Astrocyte (in vitro differentiated cells and primary cell): ENCODE results near the gene RGS19. TPM values are rescaled to one million over a fixed set of nuclear protein-coding genes. Genes with fewer than 3 reads are reported as not detected.

ENCODE experiments used
- DNase-seq: peaks from one replicate; pipeline ENCODE4 v3.0.0-alpha.2; 2010; ENCODE audit warnings: low read depth
- FAIRE-seq: peaks from 2 replicates; lab custom pipeline; 2011; peaks lifted over from hg19 to GRCh38; lab: Jason Lieb, UNC
- H2AFZ ChIP-seq: 2 replicates; pipeline ENCODE4 v1.6.0; 2012; ENCODE audit warnings: low read depth, low read length, inconsistent platforms
- H3K27ac ChIP-seq: 2 replicates; pipeline ENCODE4 v1.5.1; 2011; ENCODE audit warnings: low read depth, low read length, inconsistent platforms
- H3K27me3 ChIP-seq: 2 replicates; pipeline ENCODE4 v1.6.0; 2011; ENCODE audit warnings: low read length, inconsistent platforms; ENCODE audit not compliant: insufficient read depth
- H3K36me3 ChIP-seq: 2 replicates; pipeline ENCODE4 v1.5.1; 2011; ENCODE audit warnings: low read length, inconsistent platforms; ENCODE audit not compliant: insufficient read depth
- H3K4me1 ChIP-seq: 2 replicates; pipeline ENCODE4 v1.5.1; 2011; ENCODE audit warnings: low read length, inconsistent platforms; ENCODE audit not compliant: insufficient read depth
- H3K4me2 ChIP-seq: 2 replicates; pipeline ENCODE4 v1.6.0; 2012; ENCODE audit warnings: low read length, inconsistent platforms
- H3K4me3 ChIP-seq: 2 replicates; pipeline ENCODE4 v1.5.1; 2011; ENCODE audit warnings: low read depth, mild to moderate bottlenecking, low read length, inconsistent platforms; ENCODE audit not compliant: insufficient read depth
- H3K79me2 ChIP-seq: 2 replicates; pipeline ENCODE4 v1.6.0; 2012; ENCODE audit warnings: mild to moderate bottlenecking, low read length, inconsistent platforms; ENCODE audit not compliant: insufficient read depth
- H3K9ac ChIP-seq: 2 replicates; pipeline ENCODE4 v1.6.0; 2012; ENCODE audit warnings: mild to moderate bottlenecking, low read length, inconsistent platforms
- H3K9me3 ChIP-seq: 2 replicates; pipeline ENCODE4 v1.5.1; 2012; ENCODE audit warnings: low read depth, mild to moderate bottlenecking, low read length, inconsistent platforms; ENCODE audit not compliant: insufficient read depth
- H4K20me1 ChIP-seq: 2 replicates; pipeline ENCODE4 v1.6.0; 2012; ENCODE audit warnings: low read length, inconsistent platforms; ENCODE audit not compliant: insufficient read depth
- H3K27ac Mint-ChIP-seq: one replicate; pipeline ENCODE4 v1.8.0; 2021; ENCODE audit warnings: mild to moderate bottlenecking, mixed read lengths; ENCODE audit not compliant: unreplicated experiment
- H3K27me3 Mint-ChIP-seq: one replicate; pipeline ENCODE4 v1.8.0; 2021; ENCODE audit warnings: low read depth, mixed read lengths; ENCODE audit not compliant: unreplicated experiment
- H3K36me3 Mint-ChIP-seq: one replicate; pipeline ENCODE4 v1.8.0; 2021; ENCODE audit warnings: low read depth, mixed read lengths; ENCODE audit not compliant: unreplicated experiment
- H3K4me1 Mint-ChIP-seq: one replicate; pipeline ENCODE4 v1.8.0; 2021; ENCODE audit warnings: low read depth, mixed read lengths; ENCODE audit not compliant: unreplicated experiment
- H3K4me3 Mint-ChIP-seq: one replicate; pipeline ENCODE4 v1.8.0; 2021; ENCODE audit warnings: mild to moderate bottlenecking, moderate library complexity, mixed read lengths; ENCODE audit not compliant: unreplicated experiment
- H3K9me3 Mint-ChIP-seq: one replicate; pipeline ENCODE4 v1.8.0; 2021; ENCODE audit warnings: mild to moderate bottlenecking, mixed read lengths; ENCODE audit not compliant: unreplicated experiment
- CTCF ChIP-seq: IDR thresholded peaks from 2 replicates; pipeline ENCODE4 v1.5.1; 2011; ENCODE audit warnings: low read depth, mild to moderate bottlenecking, inconsistent platforms, low read length, moderate library complexity; ENCODE audit not compliant: insufficient read depth
- EZH2 ChIP-seq: IDR thresholded peaks from 2 replicates; pipeline ENCODE4 v1.6.1; 2012; ENCODE audit warnings: mild to moderate bottlenecking, low read length, inconsistent platforms; ENCODE audit not compliant: insufficient read depth
- total RNA-seq: library from RNA; stranded (reverse); gene quantifications from 2 replicates; pipeline ENCODE4 v1.2.1, GENCODE V29; 2021

Gene RGS19
- total RNA-seq, 1 donor from 2014 or later: 18.3 TPM

- FAIRE-seq: no peak
Measured at GRCh38 chr20:64032706-64033624, 46.4 kb downstream of the RGS19 start.

GRCh38 chr20:64031822-64032314 is 47.5 kb downstream of the RGS19 start:
- Mint-ChIP-seq H3K27me3 (no peaks in the 10 kb centered on the region), H3K9me3 (peaks cover 2% of the 10 kb centered on the region), H3K27ac (no peak overlapping the region), H3K4me3 (no peak overlapping the region), H3K36me3 (peaks cover 26% of the 10 kb centered on the region), H3K4me1 (peaks cover 6% of the 10 kb centered on the region)
- no peak overlapping the region for H3K4me2 ChIP-seq
- H3K9ac ChIP-seq: no peak overlapping the region
- H3K27me3 ChIP-seq: no peaks in the 10 kb centered on the region
- TF ChIP-seq EZH2 (no peak), CTCF (no peak)
- FAIRE-seq (no peak), DNase-seq (no peak)
- H2AFZ ChIP-seq: no peak overlapping the region
- peaks cover 2% of the 10 kb centered on the region for H3K36me3 ChIP-seq
- no peak overlapping the region for H3K4me3 ChIP-seq
- H3K79me2 ChIP-seq: no peaks in the 10 kb centered on the region
- no peak overlapping the region for H3K27ac ChIP-seq
- no peaks in the 10 kb centered on the region for H3K9me3 ChIP-seq
- peaks cover 3% of the 10 kb centered on the region for H3K4me1 ChIP-seq
- peaks cover 42% of the 10 kb centered on the region for H4K20me1 ChIP-seq

More at GRCh38 chr20:64032706-64033624, 46.4 kb downstream of the RGS19 start:
- Mint-ChIP-seq H3K4me1 (peaks cover 6% of the 10 kb centered on the region), H3K27me3 (peaks cover 2% of the 10 kb centered on the region), H3K9me3 (peaks cover 2% of the 10 kb centered on the region), H3K27ac (no peak overlapping the region), H3K36me3 (peaks cover 23% of the 10 kb centered on the region), H3K4me3 (no peak overlapping the region)
- Histone ChIP-seq H3K9me3 (no peaks in the 10 kb centered on the region), H3K4me2 (no peak overlapping the region), H3K79me2 (no peaks in the 10 kb centered on the region), H3K4me3 (no peak overlapping the region), H3K27me3 (peaks cover 3% of the 10 kb centered on the region), H3K9ac (no peak overlapping the region), H2AFZ (no peak overlapping the region), H3K4me1 (peaks cover 3% of the 10 kb centered on the region), H3K36me3 (peaks cover 2% of the 10 kb centered on the region), H4K20me1 (peaks cover 46% of the 10 kb centered on the region), H3K27ac (no peak overlapping the region)
- TF ChIP-seq CTCF (no peak), EZH2 (no peak)
- no peak for DNase-seq
